HL-60 (cell line): ENCODE results near the gene MMP25.
"Not testable (repeated sequence)": the region's sequence is repeated elsewhere in the genome, so short reads cannot be mapped to it uniquely, and the experiment has no call there.

Source experiments
- DNase-seq, 2 experiments: peaks; one replicate each; pipeline ENCODE4 v3.0.0-alpha.2; 2010 to 2020; ENCODE audit warnings: low read depth in 1 of 2, low spot score in 1 of 2
- H3K27ac ChIP-seq: fragments of 250-450 bp; sonication (Bioruptor Pico); replicated peaks from 2 replicates; pipeline ENCODE4 v1.5.1; 2020; ENCODE audit warnings: mild to moderate bottlenecking, moderate library complexity
- H3K27me3 ChIP-seq: fragments of 250-450 bp; sonication (Bioruptor Pico); 2 replicates; pipeline ENCODE4 v1.5.1; 2021; ENCODE audit warnings: mild to moderate bottlenecking, moderate library complexity; ENCODE audit not compliant: insufficient read depth, poor library complexity, severe bottlenecking
- H3K4me3 ChIP-seq: replicated peaks from 2 replicates; pipeline ENCODE4 v1.5.1; 2011; ENCODE audit warnings: mild to moderate bottlenecking, control low read depth, low read length; ENCODE audit not compliant: insufficient read depth
- GABPA ChIP-seq: IDR thresholded peaks from 2 replicates; pipeline ENCODE4 v1.6.1; 2012; ENCODE audit warnings: low read depth
- POLR2AphosphoS5 ChIP-seq: IDR thresholded peaks from 2 replicates; pipeline ENCODE4 v1.6.1; 2012; ENCODE audit warnings: low read depth
- SPI1 ChIP-seq: IDR thresholded peaks from 2 replicates; pipeline ENCODE4 v1.6.1; 2012; ENCODE audit warnings: low read depth, mild to moderate bottlenecking, borderline replicate concordance
- TF ChIP-seq, protein P1 (sequence below): IDR thresholded peaks from 2 replicates; pipeline ENCODE4 v1.6.1; 2012; ENCODE audit warnings: low read depth; ENCODE audit not compliant: insufficient replicate concordance
- TF ChIP-seq, protein P2 (sequence below): IDR thresholded peaks from one replicate; pipeline ENCODE4 v1.5.1; 2011; ENCODE audit warnings: low read length, control low read depth, inconsistent platforms; ENCODE audit not compliant: insufficient read depth

Gene MMP25

DNA sequence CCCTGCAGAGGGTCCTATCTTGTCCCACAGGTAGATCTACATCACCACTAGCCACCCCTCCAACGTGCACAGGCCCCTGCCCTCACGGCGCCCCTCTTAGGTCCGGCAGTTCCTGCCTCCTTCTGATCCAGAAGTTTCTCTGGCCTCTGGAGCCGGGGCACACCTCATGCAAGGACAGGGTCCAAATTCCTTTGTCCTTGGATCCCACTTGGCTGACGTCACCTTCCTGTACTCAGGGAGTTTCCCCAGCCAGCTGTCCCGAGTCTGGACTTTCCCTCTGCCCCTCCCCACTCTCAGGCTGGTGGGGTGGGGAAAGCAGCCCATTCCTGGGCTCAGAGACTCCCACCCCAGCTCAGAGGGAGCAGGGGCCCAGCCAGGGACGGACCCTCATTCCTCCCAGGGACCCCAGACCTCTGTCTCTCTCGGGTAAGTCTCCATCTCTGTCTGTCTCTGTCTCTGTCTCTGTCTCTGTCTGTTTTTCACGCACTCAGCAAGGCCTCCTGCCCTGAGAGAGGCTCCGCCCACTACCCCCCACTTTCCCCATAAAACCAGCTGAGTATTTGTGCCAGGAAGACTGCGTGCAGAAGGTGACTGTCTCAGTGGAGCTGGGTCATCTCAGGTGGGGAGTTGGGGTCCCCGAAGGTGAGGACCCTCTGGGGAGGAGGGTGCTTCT is 18.8 kb downstream of the MMP25 start, which contains the start of gene IL32:
IL32 (plus strand) TSS at position 572 of the 673 bp plus-strand sequence. CDS start 172 bp downstream, outside the sequence.
- Histone ChIP-seq H3K27ac (no peak within 1 kb of the TSS), H3K4me3 (no peak within 1 kb of the TSS), H3K27me3 (no peaks in the 10 kb centered on the region)
- no peak for TF ChIP-seq POLR2AphosphoS5
- DNase-seq: no peak

DNA sequence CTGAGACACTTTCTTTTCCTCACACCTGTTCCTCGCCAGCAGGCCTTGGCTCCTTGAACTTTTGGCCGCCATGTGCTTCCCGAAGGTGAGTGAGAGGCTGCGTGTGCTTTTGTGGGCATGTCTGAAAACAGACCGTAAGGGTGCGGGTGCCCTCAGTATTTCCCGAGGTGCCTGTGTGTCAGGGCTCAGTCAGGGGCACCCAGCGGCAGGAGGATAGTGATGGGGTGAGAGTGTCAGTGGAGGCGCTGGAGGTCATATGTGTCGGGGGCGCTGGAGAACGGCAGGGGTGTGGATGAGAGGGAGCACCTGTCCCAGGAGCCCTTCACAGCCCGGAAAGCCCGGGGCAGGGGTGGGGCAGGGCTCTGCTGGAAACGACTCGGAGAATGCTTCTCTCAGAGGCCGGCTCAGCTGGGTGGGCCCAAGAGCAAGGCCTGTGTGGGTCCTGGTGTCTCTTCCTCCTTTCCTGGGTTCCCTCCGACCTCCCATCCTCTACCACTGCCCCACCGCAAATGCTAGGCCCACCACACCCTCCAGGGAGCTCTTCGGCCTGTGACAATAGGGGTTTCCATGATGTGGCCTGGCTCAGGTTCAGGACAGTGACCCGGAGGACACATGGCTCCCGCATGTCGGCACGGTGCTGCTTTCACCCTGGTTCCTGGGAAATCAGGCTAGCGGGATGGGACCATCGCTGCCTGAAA is 19.5 kb downstream of the MMP25 start:
- TF ChIP-seq GABPA (no peak), SPI1 (no peak), POLR2AphosphoS5 (no peak)
- TF ChIP-seq, protein P1, sequence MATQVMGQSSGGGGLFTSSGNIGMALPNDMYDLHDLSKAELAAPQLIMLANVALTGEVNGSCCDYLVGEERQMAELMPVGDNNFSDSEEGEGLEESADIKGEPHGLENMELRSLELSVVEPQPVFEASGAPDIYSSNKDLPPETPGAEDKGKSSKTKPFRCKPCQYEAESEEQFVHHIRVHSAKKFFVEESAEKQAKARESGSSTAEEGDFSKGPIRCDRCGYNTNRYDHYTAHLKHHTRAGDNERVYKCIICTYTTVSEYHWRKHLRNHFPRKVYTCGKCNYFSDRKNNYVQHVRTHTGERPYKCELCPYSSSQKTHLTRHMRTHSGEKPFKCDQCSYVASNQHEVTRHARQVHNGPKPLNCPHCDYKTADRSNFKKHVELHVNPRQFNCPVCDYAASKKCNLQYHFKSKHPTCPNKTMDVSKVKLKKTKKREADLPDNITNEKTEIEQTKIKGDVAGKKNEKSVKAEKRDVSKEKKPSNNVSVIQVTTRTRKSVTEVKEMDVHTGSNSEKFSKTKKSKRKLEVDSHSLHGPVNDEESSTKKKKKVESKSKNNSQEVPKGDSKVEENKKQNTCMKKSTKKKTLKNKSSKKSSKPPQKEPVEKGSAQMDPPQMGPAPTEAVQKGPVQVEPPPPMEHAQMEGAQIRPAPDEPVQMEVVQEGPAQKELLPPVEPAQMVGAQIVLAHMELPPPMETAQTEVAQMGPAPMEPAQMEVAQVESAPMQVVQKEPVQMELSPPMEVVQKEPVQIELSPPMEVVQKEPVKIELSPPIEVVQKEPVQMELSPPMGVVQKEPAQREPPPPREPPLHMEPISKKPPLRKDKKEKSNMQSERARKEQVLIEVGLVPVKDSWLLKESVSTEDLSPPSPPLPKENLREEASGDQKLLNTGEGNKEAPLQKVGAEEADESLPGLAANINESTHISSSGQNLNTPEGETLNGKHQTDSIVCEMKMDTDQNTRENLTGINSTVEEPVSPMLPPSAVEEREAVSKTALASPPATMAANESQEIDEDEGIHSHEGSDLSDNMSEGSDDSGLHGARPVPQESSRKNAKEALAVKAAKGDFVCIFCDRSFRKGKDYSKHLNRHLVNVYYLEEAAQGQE: no peak
- TF ChIP-seq, protein P2, sequence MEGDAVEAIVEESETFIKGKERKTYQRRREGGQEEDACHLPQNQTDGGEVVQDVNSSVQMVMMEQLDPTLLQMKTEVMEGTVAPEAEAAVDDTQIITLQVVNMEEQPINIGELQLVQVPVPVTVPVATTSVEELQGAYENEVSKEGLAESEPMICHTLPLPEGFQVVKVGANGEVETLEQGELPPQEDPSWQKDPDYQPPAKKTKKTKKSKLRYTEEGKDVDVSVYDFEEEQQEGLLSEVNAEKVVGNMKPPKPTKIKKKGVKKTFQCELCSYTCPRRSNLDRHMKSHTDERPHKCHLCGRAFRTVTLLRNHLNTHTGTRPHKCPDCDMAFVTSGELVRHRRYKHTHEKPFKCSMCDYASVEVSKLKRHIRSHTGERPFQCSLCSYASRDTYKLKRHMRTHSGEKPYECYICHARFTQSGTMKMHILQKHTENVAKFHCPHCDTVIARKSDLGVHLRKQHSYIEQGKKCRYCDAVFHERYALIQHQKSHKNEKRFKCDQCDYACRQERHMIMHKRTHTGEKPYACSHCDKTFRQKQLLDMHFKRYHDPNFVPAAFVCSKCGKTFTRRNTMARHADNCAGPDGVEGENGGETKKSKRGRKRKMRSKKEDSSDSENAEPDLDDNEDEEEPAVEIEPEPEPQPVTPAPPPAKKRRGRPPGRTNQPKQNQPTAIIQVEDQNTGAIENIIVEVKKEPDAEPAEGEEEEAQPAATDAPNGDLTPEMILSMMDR: no peak
- no peak overlapping the region for H3K4me3 ChIP-seq
- DNase-seq: no peak
- H3K27me3 ChIP-seq: no peaks in the 10 kb centered on the region
- no peak overlapping the region for H3K27ac ChIP-seq

DNA sequence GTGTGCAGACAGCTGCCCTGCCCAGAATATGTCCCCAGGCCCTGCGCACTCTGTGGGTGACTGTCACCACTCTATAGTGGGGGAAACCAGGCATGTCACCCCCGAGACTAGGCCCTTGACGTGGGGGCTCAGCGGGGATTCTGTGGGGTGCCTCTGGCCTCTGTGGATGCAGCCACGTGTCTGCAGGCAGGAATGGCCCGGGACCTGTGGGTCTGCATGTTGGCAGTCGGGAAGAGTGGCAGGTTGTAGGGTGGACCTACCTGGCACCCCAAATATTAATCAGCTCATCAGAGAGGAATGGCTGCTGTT is 20.0 kb downstream of the MMP25 start:
- no peaks in the 10 kb centered on the region for H3K27me3 ChIP-seq
- TF ChIP-seq, protein P2: no peak
- TF ChIP-seq, protein P1: no peak
- TF ChIP-seq GABPA: no peak
- no peak for TF ChIP-seq POLR2AphosphoS5
- no peak for TF ChIP-seq SPI1
- H3K27ac ChIP-seq: no peak overlapping the region
- no peak overlapping the region for H3K4me3 ChIP-seq
- DNase-seq: no peak

DNA sequence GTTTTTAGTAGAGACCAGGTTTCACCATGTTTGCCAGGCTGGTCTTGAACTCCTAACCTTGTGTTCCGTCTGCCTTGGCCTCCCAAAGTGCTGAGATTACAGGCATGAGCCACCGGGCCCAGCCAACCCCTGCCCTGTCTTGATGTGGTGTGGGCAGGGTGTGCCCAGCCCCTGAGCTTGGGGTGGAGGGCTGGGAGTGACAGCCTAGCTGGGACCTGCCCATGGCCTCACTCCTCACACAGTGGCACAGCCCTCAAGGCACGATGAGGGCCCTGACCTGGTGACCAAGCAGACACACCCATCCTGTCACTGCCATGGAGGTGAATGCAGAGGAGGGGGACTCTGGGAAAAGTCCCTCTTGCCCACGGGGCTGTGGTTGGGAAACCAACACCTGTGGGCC is 22.1 kb downstream of the MMP25 start:
- Histone ChIP-seq H3K27ac (no peak overlapping the region), H3K27me3 (no peaks in the 10 kb centered on the region), H3K4me3 (no peak overlapping the region)
- no peak for TF ChIP-seq SPI1
- TF ChIP-seq, protein P1: no peak
- TF ChIP-seq, protein P2: no peak
- TF ChIP-seq POLR2AphosphoS5: no peak
- no peak for TF ChIP-seq GABPA
- no peak for DNase-seq

DNA sequence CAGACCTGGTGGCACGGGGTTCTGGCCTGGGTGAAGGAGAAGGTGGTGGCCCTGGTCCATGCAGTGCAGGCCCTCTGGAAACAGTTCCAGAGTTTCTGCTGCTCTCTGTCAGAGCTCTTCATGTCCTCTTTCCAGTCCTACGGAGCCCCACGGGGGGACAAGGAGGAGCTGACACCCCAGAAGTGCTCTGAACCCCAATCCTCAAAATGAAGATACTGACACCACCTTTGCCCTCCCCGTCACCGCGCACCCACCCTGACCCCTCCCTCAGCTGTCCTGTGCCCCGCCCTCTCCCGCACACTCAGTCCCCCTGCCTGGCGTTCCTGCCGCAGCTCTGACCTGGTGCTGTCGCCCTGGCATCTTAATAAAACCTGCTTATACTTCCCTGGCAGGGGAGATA is 22.8 kb downstream of the MMP25 start:
- H3K27ac ChIP-seq, H3K4me3 ChIP-seq, H3K27me3 ChIP-seq, DNase-seq: not testable (repeated sequence)
